ENCODE results near the gene CLNK. TPM values are rescaled to one million over a fixed set of nuclear protein-coding genes. Genes with fewer than 3 reads are reported as not detected.

The CLNK gene
- total RNA-seq, 4 donors from 2014 or later, result under 0.01 to 0.48 TPM; not detected in 2

DNA sequence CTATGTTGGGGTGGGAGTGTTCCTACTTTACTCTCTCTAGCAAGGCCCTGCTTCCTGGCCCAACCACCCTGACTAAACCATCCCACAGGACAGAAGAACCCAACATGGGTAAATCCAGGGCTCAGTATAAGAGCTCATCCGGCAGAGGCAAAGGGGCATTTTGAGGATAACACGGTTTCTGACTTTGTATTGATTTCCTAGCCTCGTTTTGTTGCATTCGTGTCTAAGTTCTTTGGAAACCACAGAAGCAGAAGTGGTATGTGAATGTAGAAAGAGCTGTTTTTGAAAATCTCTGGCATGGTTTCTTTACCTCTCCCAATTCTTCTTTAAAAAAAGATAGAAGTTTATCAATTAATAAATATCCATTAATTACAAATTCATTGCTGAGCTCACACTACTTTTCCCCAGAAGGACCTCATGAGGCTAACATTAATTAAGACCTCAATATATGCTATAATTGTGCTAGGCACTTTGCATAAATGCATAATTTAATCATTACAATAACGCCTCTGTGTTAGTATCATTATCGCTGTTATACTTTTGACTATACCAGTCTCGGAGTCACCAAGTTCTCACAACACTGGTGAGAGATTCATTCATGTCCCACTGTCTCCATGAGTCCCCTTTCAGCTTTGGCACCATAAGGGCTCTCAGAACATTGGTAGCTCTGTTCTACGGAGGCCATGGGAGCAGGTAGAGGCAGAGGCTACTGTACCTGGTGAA lies 5.8 kb upstream of the CLNK start:
- Histone ChIP-seq H3K27me3 (no peaks in the 10 kb centered on the region), H3K9me3 (no peaks in the 10 kb centered on the region), H3K36me3 (no peaks in the 10 kb centered on the region), H3K4me3 (no peak overlapping the region), H3K4me1 (peaks cover 0 to 8% (median 3%) of the 10 kb centered on the region in 4 donors), H3K27ac (no peak overlapping the region)
- intact Hi-C loops (cut with DNase I; ENCODE audit: low total_unique reads), result no loop called here
- 74 to 84% methylated on average over 8 of the region's 8 CpGs for WGBS, 2 donors (ENCODE audit: low coverage in 1 of 2)
- in situ Hi-C loops (cut with MboI; ENCODE audit: low pct_ligation_motif_present in 1 of 4, low pct_unique_long_range_greater_than_20kb in 1 of 4, low sequenced_read_pairs in 3 of 4), result no loop called here
- DNase-seq, result no peak
- TF ChIP-seq POLR2AphosphoS5 (IDR thresholded peaks at IDR 0.05) (no peak), POLR2A (IDR thresholded peaks at IDR 0.05) (no peak), EP300 (IDR thresholded peaks at IDR 0.05; ENCODE audit: low read depth) (no peak)
- TF ChIP-seq, protein P1, sequence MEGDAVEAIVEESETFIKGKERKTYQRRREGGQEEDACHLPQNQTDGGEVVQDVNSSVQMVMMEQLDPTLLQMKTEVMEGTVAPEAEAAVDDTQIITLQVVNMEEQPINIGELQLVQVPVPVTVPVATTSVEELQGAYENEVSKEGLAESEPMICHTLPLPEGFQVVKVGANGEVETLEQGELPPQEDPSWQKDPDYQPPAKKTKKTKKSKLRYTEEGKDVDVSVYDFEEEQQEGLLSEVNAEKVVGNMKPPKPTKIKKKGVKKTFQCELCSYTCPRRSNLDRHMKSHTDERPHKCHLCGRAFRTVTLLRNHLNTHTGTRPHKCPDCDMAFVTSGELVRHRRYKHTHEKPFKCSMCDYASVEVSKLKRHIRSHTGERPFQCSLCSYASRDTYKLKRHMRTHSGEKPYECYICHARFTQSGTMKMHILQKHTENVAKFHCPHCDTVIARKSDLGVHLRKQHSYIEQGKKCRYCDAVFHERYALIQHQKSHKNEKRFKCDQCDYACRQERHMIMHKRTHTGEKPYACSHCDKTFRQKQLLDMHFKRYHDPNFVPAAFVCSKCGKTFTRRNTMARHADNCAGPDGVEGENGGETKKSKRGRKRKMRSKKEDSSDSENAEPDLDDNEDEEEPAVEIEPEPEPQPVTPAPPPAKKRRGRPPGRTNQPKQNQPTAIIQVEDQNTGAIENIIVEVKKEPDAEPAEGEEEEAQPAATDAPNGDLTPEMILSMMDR (IDR thresholded peaks at IDR 0.05), result no peak

DNA sequence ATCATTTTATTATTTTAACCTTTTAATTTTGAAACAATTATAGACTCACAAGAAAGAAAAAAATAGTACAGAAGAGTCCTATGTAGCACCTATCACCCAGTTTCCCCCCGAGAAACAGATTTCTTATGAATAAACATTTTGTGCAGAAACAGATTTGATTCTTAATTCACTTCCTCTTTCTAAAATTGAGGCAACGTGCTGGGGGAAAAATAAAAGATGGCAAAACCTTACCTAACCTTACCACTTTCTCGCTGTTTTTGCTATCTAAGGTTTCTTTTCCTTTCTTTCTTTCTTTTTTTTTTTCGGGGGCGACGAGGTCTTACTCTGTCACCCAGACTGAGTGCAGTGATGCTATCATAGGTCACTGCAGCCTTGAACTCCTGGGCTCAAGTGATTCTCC lies 4.3 kb upstream of the CLNK start:
- WGBS, 2 donors (ENCODE audit: low coverage in 1 of 2), result 70 to 77% methylated on average over 5 to 6 of the region's 6 CpGs
- Histone ChIP-seq H3K9me3 (no peaks in the 10 kb centered on the region), H3K4me3 (no peak overlapping the region), H3K36me3 (no peaks in the 10 kb centered on the region), H3K27me3 (no peaks in the 10 kb centered on the region), H3K27ac (no peak overlapping the region), H3K4me1 (peaks cover 0 to 3% (median 0%) of the 10 kb centered on the region in 4 donors)
- in situ Hi-C loops (cut with MboI; ENCODE audit: low pct_ligation_motif_present in 1 of 4, low pct_unique_long_range_greater_than_20kb in 1 of 4, low sequenced_read_pairs in 3 of 4), result no loop called here
- TF ChIP-seq POLR2AphosphoS5 (IDR thresholded peaks at IDR 0.05) (no peak), POLR2A (IDR thresholded peaks at IDR 0.05) (no peak), EP300 (IDR thresholded peaks at IDR 0.05; ENCODE audit: low read depth) (no peak)
- TF ChIP-seq, protein P1 (IDR thresholded peaks at IDR 0.05), result no peak
- DNase-seq, result no peak
- intact Hi-C loops (cut with DNase I; ENCODE audit: low total_unique reads), result no loop called here

DNA sequence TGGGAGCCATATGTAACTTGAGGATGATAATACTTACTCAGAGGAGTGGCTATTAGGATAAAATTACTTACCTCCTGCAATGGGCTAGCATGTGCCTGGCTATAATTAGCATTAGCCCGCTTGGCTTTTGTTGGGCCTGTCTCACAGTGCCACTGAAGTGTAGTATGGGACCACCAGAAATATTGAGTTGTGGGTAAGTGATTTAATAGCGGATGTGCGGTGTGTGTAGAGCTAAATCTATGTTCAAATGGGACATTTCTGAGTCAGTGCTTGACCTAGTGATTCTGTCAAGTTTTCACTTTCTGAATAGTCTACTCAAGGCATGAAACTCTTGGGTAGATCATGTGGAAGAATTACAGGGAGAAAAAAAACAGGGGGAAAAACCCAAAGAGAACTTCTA lies 3.5 kb upstream of the CLNK start:
- Histone ChIP-seq H3K27me3 (no peaks in the 10 kb centered on the region), H3K9me3 (no peaks in the 10 kb centered on the region), H3K36me3 (no peaks in the 10 kb centered on the region), H3K27ac (no peak overlapping the region), H3K4me1 (no peaks in the 10 kb centered on the region), H3K4me3 (no peak overlapping the region)
- intact Hi-C loops (cut with DNase I; ENCODE audit: low total_unique reads), result no loop called here
- DNase-seq, result no peak
- TF ChIP-seq EP300 (IDR thresholded peaks at IDR 0.05; ENCODE audit: low read depth) (no peak), POLR2A (IDR thresholded peaks at IDR 0.05) (no peak), POLR2AphosphoS5 (IDR thresholded peaks at IDR 0.05) (no peak)
- TF ChIP-seq, protein P1 (IDR thresholded peaks at IDR 0.05), result no peak
- WGBS, 2 donors (ENCODE audit: low coverage in 1 of 2), result 92% methylated on average over 3 of the region's 3 CpGs; no CpG with 5 or more reads in 1 of the 2 donors
- in situ Hi-C loops (cut with MboI; ENCODE audit: low pct_ligation_motif_present in 1 of 4, low pct_unique_long_range_greater_than_20kb in 1 of 4, low sequenced_read_pairs in 3 of 4), result no loop called here

DNA sequence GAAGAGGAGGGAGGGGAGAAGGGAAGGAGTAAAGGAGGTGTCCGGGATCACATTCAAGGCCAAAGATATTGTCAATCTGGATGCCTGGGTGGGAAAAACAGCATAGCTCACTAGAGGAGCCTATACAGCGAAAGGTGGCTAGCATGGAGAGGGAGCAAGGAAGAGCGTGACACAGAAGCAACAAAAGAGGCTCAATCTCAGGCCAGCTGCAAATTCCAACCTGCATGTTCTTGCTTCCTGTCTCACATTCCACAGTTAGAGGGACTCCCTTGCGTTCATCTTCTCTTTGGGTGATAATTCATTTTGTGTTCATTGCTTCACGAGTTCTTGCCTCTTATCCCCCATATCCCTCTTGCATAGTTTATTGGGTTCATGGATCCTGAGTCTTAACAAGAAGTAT lies 3.0 kb upstream of the CLNK start:
- TF ChIP-seq POLR2A (IDR thresholded peaks at IDR 0.05) (no peak), EP300 (IDR thresholded peaks at IDR 0.05; ENCODE audit: low read depth) (no peak), POLR2AphosphoS5 (IDR thresholded peaks at IDR 0.05) (no peak)
- TF ChIP-seq, protein P1 (IDR thresholded peaks at IDR 0.05), result no peak
- no peak for DNase-seq
- H3K9me3 ChIP-seq, result no peaks in the 10 kb centered on the region
- H3K27me3 ChIP-seq, result no peaks in the 10 kb centered on the region
- H3K27ac ChIP-seq, result no peak overlapping the region
- 73 to 86% methylated on average over 5 of the region's 5 CpGs for WGBS, 2 donors (ENCODE audit: low coverage in 1 of 2)
- in situ Hi-C loops (cut with MboI; ENCODE audit: low pct_ligation_motif_present in 1 of 4, low pct_unique_long_range_greater_than_20kb in 1 of 4, low sequenced_read_pairs in 3 of 4) (no loop called here), intact Hi-C loops (cut with DNase I; ENCODE audit: low total_unique reads) (no loop called here)
- H3K4me3 ChIP-seq, result no peak overlapping the region
- no peaks in the 10 kb centered on the region for H3K36me3 ChIP-seq
- no peaks in the 10 kb centered on the region for H3K4me1 ChIP-seq

All from transverse colon (tissue), 4 donors.